Glutamatergic neuron (in vitro differentiated cells): ENCODE data around the gene KIFAP3. TPM values are rescaled to one million over a fixed set of nuclear protein-coding genes. Genes with fewer than 3 reads are reported as not detected.
"Not testable (repeated sequence)": the region's sequence is repeated elsewhere in the genome, so short reads cannot be mapped to it uniquely, and the experiment has no call there.

Experiments used
- DNase-seq: peaks from one replicate; pipeline ENCODE4 v3.0.0; 2022
- H3K27ac Mint-ChIP-seq: one replicate; pipeline ENCODE4 v1.8.0; 2020; ENCODE audit warnings: mild to moderate bottlenecking, mixed read lengths, inconsistent platforms; ENCODE audit not compliant: unreplicated experiment
- H3K27me3 Mint-ChIP-seq: one replicate; pipeline ENCODE4 v1.8.0; 2020; ENCODE audit warnings: mild to moderate bottlenecking, moderate library complexity, mixed read lengths, inconsistent platforms; ENCODE audit not compliant: unreplicated experiment
- H3K36me3 Mint-ChIP-seq: one replicate; pipeline ENCODE4 v1.8.0; 2020; ENCODE audit warnings: mild to moderate bottlenecking, mixed read lengths, inconsistent platforms; ENCODE audit not compliant: unreplicated experiment
- H3K4me1 Mint-ChIP-seq: one replicate; pipeline ENCODE4 v1.8.0; 2020; ENCODE audit warnings: mild to moderate bottlenecking, low read depth, mixed read lengths, inconsistent platforms; ENCODE audit not compliant: unreplicated experiment
- H3K4me3 Mint-ChIP-seq: one replicate; pipeline ENCODE4 v1.8.0; 2020; ENCODE audit warnings: mild to moderate bottlenecking, mixed read lengths, inconsistent platforms; ENCODE audit not compliant: unreplicated experiment
- H3K9me3 Mint-ChIP-seq: one replicate; pipeline ENCODE4 v1.8.0; 2020; ENCODE audit warnings: mild to moderate bottlenecking, moderate library complexity, mixed read lengths, inconsistent platforms; ENCODE audit not compliant: unreplicated experiment
- CTCF ChIP-seq: fragments of 200-600 bp; sonication (generic); IDR thresholded peaks from one replicate; pipeline ENCODE4 v1.5.0; 2021; ENCODE audit not compliant: partially characterized antibody, unreplicated experiment
- total RNA-seq: library from RNA; stranded (reverse); fragmentation: NEBNext Ultra II Directional; extraction: Animal tissue kit (Norgen Biotek cat#: 25700); gene quantifications from one replicate; pipeline ENCODE4 v1.2.1, GENCODE V29; 2021; ENCODE audit not compliant: unreplicated experiment

The KIFAP3 gene
- total RNA-seq, 1 donor from 2014 or later = 61.6 TPM

- H3K27me3 Mint-ChIP-seq = peaks cover 1% of the 10 kb centered on the region
- no peaks in the 10 kb centered on the region for H3K36me3 Mint-ChIP-seq
- no peak for TF ChIP-seq CTCF
- no peak overlapping the region for H3K27ac Mint-ChIP-seq
- DNase-seq = no peak
- H3K9me3 Mint-ChIP-seq = peaks cover 1% of the 10 kb centered on the region
- H3K4me3 Mint-ChIP-seq = no peak overlapping the region
- no peaks in the 10 kb centered on the region for H3K4me1 Mint-ChIP-seq
Observed at GRCh38 chr1:170096806-170097340, 22.4 kb upstream of the KIFAP3 start.

- no peak for DNase-seq
- H3K9me3 Mint-ChIP-seq = peaks cover 1% of the 10 kb centered on the region
- no peak for TF ChIP-seq CTCF
- H3K36me3 Mint-ChIP-seq = no peaks in the 10 kb centered on the region
- no peak overlapping the region for H3K4me3 Mint-ChIP-seq
- H3K4me1 Mint-ChIP-seq = no peaks in the 10 kb centered on the region
- peaks cover 1% of the 10 kb centered on the region for H3K27me3 Mint-ChIP-seq
- no peak overlapping the region for H3K27ac Mint-ChIP-seq
Observed at GRCh38 chr1:170095976-170096748, 21.7 kb upstream of the KIFAP3 start.

- not testable (repeated sequence) for H3K36me3 Mint-ChIP-seq, H3K4me1 Mint-ChIP-seq, H3K27ac Mint-ChIP-seq, H3K27me3 Mint-ChIP-seq, DNase-seq, H3K4me3 Mint-ChIP-seq, H3K9me3 Mint-ChIP-seq
Observed at GRCh38 chr1:170094697-170095616, 20.5 kb upstream of the KIFAP3 start.

GRCh38 chr1:170086399-170087032 lies 12.0 kb upstream of the KIFAP3 start:
- H3K9me3 Mint-ChIP-seq = peaks cover 1% of the 10 kb centered on the region
- H3K36me3 Mint-ChIP-seq = no peaks in the 10 kb centered on the region
- no peak overlapping the region for H3K4me3 Mint-ChIP-seq
- DNase-seq = no peak
- no peak overlapping the region for H3K27ac Mint-ChIP-seq
- H3K27me3 Mint-ChIP-seq = no peaks in the 10 kb centered on the region
- TF ChIP-seq CTCF = no peak
- no peaks in the 10 kb centered on the region for H3K4me1 Mint-ChIP-seq

GRCh38 chr1:170085091-170085490 lies 10.6 kb upstream of the KIFAP3 start:
- H3K36me3 Mint-ChIP-seq = no peaks in the 10 kb centered on the region
- TF ChIP-seq CTCF = no peak
- H3K4me1 Mint-ChIP-seq = no peaks in the 10 kb centered on the region
- H3K27me3 Mint-ChIP-seq = no peaks in the 10 kb centered on the region
- no peak overlapping the region for H3K4me3 Mint-ChIP-seq
- no peak for DNase-seq
- H3K27ac Mint-ChIP-seq = no peak overlapping the region
- H3K9me3 Mint-ChIP-seq = peaks cover 1% of the 10 kb centered on the region
